Uterus (tissue), 2 donors: ENCODE data around the gene MRPL9.

Experiments used
- POLR2A ChIP-seq, 2 donors: fragments of 450-650 bp; IDR thresholded peaks; one replicate each; pipeline ENCODE4 v1.6.1; 2016; ENCODE audit warnings: antibody characterized with exemption in 2 of 2, mild to moderate bottlenecking in 1 of 2, moderate library complexity in 1 of 2
- TF ChIP-seq, protein P1 (sequence below), 4 experiments: fragments of 200-600 bp in 2 of 4; fragments of 450-650 bp in 2 of 4; sonication (generic) in 2 of 4; IDR thresholded peaks; one replicate each; pipeline ENCODE4 v1.5.1; 2016 to 2019; ENCODE audit warnings: antibody characterized with exemption in 4 of 4, mild to moderate bottlenecking in 2 of 4, moderate library complexity in 1 of 4

- TF ChIP-seq, protein P1, sequence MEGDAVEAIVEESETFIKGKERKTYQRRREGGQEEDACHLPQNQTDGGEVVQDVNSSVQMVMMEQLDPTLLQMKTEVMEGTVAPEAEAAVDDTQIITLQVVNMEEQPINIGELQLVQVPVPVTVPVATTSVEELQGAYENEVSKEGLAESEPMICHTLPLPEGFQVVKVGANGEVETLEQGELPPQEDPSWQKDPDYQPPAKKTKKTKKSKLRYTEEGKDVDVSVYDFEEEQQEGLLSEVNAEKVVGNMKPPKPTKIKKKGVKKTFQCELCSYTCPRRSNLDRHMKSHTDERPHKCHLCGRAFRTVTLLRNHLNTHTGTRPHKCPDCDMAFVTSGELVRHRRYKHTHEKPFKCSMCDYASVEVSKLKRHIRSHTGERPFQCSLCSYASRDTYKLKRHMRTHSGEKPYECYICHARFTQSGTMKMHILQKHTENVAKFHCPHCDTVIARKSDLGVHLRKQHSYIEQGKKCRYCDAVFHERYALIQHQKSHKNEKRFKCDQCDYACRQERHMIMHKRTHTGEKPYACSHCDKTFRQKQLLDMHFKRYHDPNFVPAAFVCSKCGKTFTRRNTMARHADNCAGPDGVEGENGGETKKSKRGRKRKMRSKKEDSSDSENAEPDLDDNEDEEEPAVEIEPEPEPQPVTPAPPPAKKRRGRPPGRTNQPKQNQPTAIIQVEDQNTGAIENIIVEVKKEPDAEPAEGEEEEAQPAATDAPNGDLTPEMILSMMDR (IDR thresholded peaks at IDR 0.05), result no peak
- TF ChIP-seq POLR2A (IDR thresholded peaks at IDR 0.05), result no peak
Measured at GRCh38 chr1:151800830-151801229, 37.5 kb upstream of the MRPL9 start.
